GM23338 (cell line): ENCODE results near the gene MYO1F. TPM values are rescaled to one million over a fixed set of nuclear protein-coding genes. Genes with fewer than 3 reads are reported as not detected.

ENCODE experiments used
- ATAC-seq: fragments of 200-7000 bp; cut with Tn5 transposase; 3 replicates; pipeline ENCODE4 v1.9.1; 2020
- DNase-seq: peaks from one replicate; pipeline ENCODE4 v3.0.0-alpha.2; 2015; ENCODE audit warnings: low spot score
- H2AFZ ChIP-seq: fragments of 200-600 bp; sonication (generic); 2 replicates; pipeline ENCODE4 v1.8.0; 2016; ENCODE audit warnings: antibody characterized with exemption, mild to moderate bottlenecking, moderate library complexity
- H3F3A ChIP-seq: fragments of 200-600 bp; sonication (generic); replicated peaks from 2 replicates; pipeline ENCODE4 v1.8.0; 2017; ENCODE audit warnings: antibody characterized with exemption, mixed run types, low read depth
- H3K27ac ChIP-seq: fragments of 200-600 bp; sonication (generic); 2 replicates; pipeline ENCODE4 v1.6.1; 2016; ENCODE audit warnings: low read depth
- H3K27me3 ChIP-seq: fragments of 200-600 bp; sonication (generic); 2 replicates; pipeline ENCODE4 v1.8.0; 2016; ENCODE audit warnings: mild to moderate bottlenecking, mixed run types, moderate library complexity; ENCODE audit not compliant: insufficient read depth
- H3K36me3 ChIP-seq: fragments of 200-600 bp; sonication (generic); 2 replicates; pipeline ENCODE4 v1.8.0; 2016; ENCODE audit warnings: mild to moderate bottlenecking; ENCODE audit not compliant: insufficient read depth
- H3K4me1 ChIP-seq: fragments of 200-600 bp; sonication (generic); 2 replicates; pipeline ENCODE4 v1.8.0; 2016; ENCODE audit warnings: mild to moderate bottlenecking, moderate library complexity; ENCODE audit not compliant: insufficient read depth
- H3K4me2 ChIP-seq: fragments of 200-600 bp; sonication (generic); 2 replicates; pipeline ENCODE4 v1.7.1; 2017; ENCODE audit warnings: mixed run types
- H3K4me3 ChIP-seq: fragments of 200-600 bp; sonication (generic); 2 replicates; pipeline ENCODE4 v1.6.1; 2016; ENCODE audit warnings: mixed run types
- H3K79me2 ChIP-seq: fragments of 200-600 bp; sonication (generic); replicated peaks from 2 replicates; pipeline ENCODE4 v1.8.0; 2017; ENCODE audit warnings: mild to moderate bottlenecking; ENCODE audit not compliant: insufficient read depth
- H3K9me2 ChIP-seq: fragments of 200-600 bp; sonication (generic); 2 replicates; pipeline ENCODE4 v1.8.0; 2017; ENCODE audit not compliant: insufficient read depth
- H4K20me1 ChIP-seq: fragments of 200-600 bp; sonication (generic); replicated peaks from 2 replicates; pipeline ENCODE4 v1.8.0; 2017; ENCODE audit warnings: mild to moderate bottlenecking; ENCODE audit not compliant: insufficient read depth
- H3K27ac Mint-ChIP-seq: 2 replicates; pipeline ENCODE4 v1.8.0; 2020; ENCODE audit warnings: inconsistent platforms, mild to moderate bottlenecking, moderate library complexity, mixed read lengths
- H3K27me3 Mint-ChIP-seq: 3 replicates; pipeline ENCODE4 v1.8.0; 2022; ENCODE audit warnings: low read depth, mild to moderate bottlenecking, moderate library complexity, mixed read lengths, inconsistent platforms; ENCODE audit not compliant: insufficient read depth, poor library complexity
- H3K36me3 Mint-ChIP-seq: 3 replicates; pipeline ENCODE4 v1.8.0; 2021; ENCODE audit warnings: low read depth, mild to moderate bottlenecking, inconsistent platforms, moderate library complexity, mixed read lengths
- H3K4me1 Mint-ChIP-seq: 3 replicates; pipeline ENCODE4 v1.8.0; 2020; ENCODE audit warnings: mild to moderate bottlenecking, inconsistent platforms, mixed read lengths
- H3K4me3 Mint-ChIP-seq: 3 replicates; pipeline ENCODE4 v1.8.0; 2021; ENCODE audit warnings: moderate library complexity, mild to moderate bottlenecking, inconsistent platforms, mixed read lengths
- H3K9me3 Mint-ChIP-seq: 3 replicates; pipeline ENCODE4 v1.8.0; 2020; ENCODE audit warnings: moderate library complexity, mild to moderate bottlenecking, inconsistent platforms, mixed read lengths
- CREB1 ChIP-seq: fragments of 250-450 bp; sonication (Bioruptor Pico); IDR thresholded peaks from 2 replicates; pipeline ENCODE4 v1.5.0; 2020; ENCODE audit warnings: low read depth, mild to moderate bottlenecking, moderate library complexity
- ETS1 ChIP-seq: IDR thresholded peaks from 2 replicates; pipeline ENCODE4 v1.6.1; 2016; ENCODE audit warnings: antibody characterized with exemption
- EZH2 ChIP-seq: fragments of 200-600 bp; sonication (generic); IDR thresholded peaks from one replicate; pipeline ENCODE4 v1.8.0; 2017; ENCODE audit warnings: antibody characterized with exemption, mild to moderate bottlenecking, low read depth; ENCODE audit not compliant: unreplicated experiment
- EZH2phosphoT487 ChIP-seq: fragments of 200-600 bp; sonication (generic); IDR thresholded peaks from one replicate; pipeline ENCODE4 v1.8.1; 2018; ENCODE audit warnings: antibody characterized with exemption; ENCODE audit not compliant: unreplicated experiment
- JUNB ChIP-seq: IDR thresholded peaks from one replicate; pipeline ENCODE4 v1.6.1; 2016; ENCODE audit warnings: antibody characterized with exemption; ENCODE audit not compliant: unreplicated experiment
- NANOG ChIP-seq: IDR thresholded peaks from 2 replicates; pipeline ENCODE4 v1.6.1; 2016; ENCODE audit warnings: antibody characterized with exemption, borderline replicate concordance
- REST ChIP-seq: IDR thresholded peaks from one replicate; pipeline ENCODE4 v1.6.1; 2018; ENCODE audit warnings: antibody characterized with exemption; ENCODE audit not compliant: unreplicated experiment
- ZNF331 ChIP-seq: fragments of 250-450 bp; sonication (Bioruptor Pico); IDR thresholded peaks from 2 replicates; pipeline ENCODE4 v1.5.0; 2020; ENCODE audit warnings: low read depth, mild to moderate bottlenecking, moderate library complexity
- polyA plus RNA-seq: library from polyadenylated mRNA; unstranded; fragments of >200 nt; fragmentation: Nextera tagmentation; extraction: Ambion mirVana; gene quantifications from 2 replicates; pipeline ENCODE4 v1.2.1, GENCODE V29; 2016
- total RNA-seq: library from RNA; depleted of rRNA; stranded (reverse); fragments of >200 nt; shearing (Covaris generic); gene quantifications from 2 replicates; pipeline ENCODE4 v1.2.3, GENCODE V29; 2014
- TF ChIP-seq, protein P1 (sequence below), 2 experiments: fragments of 200-600 bp in 1 of 2; sonication (generic) in 1 of 2; conservative IDR thresholded peaks; 2 replicates each; pipeline versions ENCODE4 v1.5.1 to v1.6.1; 2016 to 2017; ENCODE audit warnings: antibody characterized with exemption in 2 of 2, low read depth in 2 of 2, mild to moderate bottlenecking in 2 of 2, moderate library complexity in 1 of 2

The MYO1F gene
- total and polyA plus RNA-seq, 2 experiments from 2014 or later = 3.9 to 5.7 TPM

- ATAC-seq (no peak; the same call in 2 of the 3 replicates), DNase-seq (no peak)
- no peaks in the 10 kb centered on the region for H3K79me2 ChIP-seq
- no peaks in the 10 kb centered on the region for H3F3A ChIP-seq
- H3K27me3 ChIP-seq = no peaks in the 10 kb centered on the region
- peaks cover 4% of the 10 kb centered on the region for H3K4me1 ChIP-seq
- H3K4me2 ChIP-seq = no peak overlapping the region
- no peak overlapping the region for H3K27ac ChIP-seq
- no peak overlapping the region for H3K4me3 ChIP-seq
- Mint-ChIP-seq H3K36me3 (no peaks in the 10 kb centered on the region), H3K4me3 (no peak overlapping the region), H3K27ac (no peak overlapping the region), H3K27me3 (peaks cover 12% of the 10 kb centered on the region), H3K4me1 (peaks cover 14% of the 10 kb centered on the region), H3K9me3 (no peaks in the 10 kb centered on the region)
- H4K20me1 ChIP-seq = no peaks in the 10 kb centered on the region
- no peaks in the 10 kb centered on the region for H3K9me2 ChIP-seq
- H2AFZ ChIP-seq = peak overlapping the region; percentile 66
- TF ChIP-seq ETS1 (no peak), CREB1 (CRISPR knock-in tag) (no peak), ZNF331 (CRISPR knock-in tag) (no peak), REST (no peak), EZH2 (no peak), EZH2phosphoT487 (no peak), JUNB (no peak)
- H3K36me3 ChIP-seq = no peaks in the 10 kb centered on the region
These were observed 78.9 kb downstream of the MYO1F start for GRCh38 chr19:8498295-8498694.

DNA sequence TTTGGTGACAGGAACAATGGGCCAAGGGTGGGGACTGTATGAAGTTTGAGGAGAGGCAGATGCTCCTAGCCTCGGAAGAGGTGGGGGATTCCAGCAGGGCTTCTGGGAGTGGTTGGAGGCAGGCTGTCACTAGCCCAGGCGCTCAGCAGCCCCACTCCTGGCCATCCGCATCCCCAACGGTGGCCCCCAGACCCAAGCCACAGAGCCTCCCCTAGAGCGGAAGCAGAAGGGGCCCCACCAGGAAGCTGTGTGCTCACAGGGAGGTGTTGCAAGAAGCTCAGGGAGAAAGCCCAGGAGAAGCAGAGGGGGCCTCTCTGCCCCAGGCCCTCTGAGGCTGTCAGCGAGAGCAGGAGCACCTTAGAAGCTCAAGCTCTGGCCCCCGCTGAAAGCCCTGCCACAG lies 83.1 kb downstream of the MYO1F start:
- H3K36me3 ChIP-seq = no peaks in the 10 kb centered on the region
- H3F3A ChIP-seq = peaks cover 13% of the 10 kb centered on the region
- ATAC-seq (peak; percentile 14), DNase-seq (peak; percentile 39)
- H3K27ac ChIP-seq = peak overlapping the region; percentile 63; the same call in 1 of the 2 replicates
- Mint-ChIP-seq H3K4me3 (no peak overlapping the region), H3K9me3 (no peaks in the 10 kb centered on the region; the same call in 2 of the 3 replicates), H3K4me1 (peaks cover 12% of the 10 kb centered on the region), H3K36me3 (peaks cover 11% of the 10 kb centered on the region), H3K27ac (no peak overlapping the region), H3K27me3 (peaks cover 11% of the 10 kb centered on the region)
- H3K27me3 ChIP-seq = no peaks in the 10 kb centered on the region
- no peaks in the 10 kb centered on the region; the same call in 1 of the 2 replicates for H3K4me1 ChIP-seq
- peaks cover 6% of the 10 kb centered on the region; the same call in 1 of the 2 replicates for H4K20me1 ChIP-seq
- H3K4me3 ChIP-seq = no peak overlapping the region
- H2AFZ ChIP-seq = no peak overlapping the region
- no peak overlapping the region for H3K4me2 ChIP-seq
- no peaks in the 10 kb centered on the region for H3K79me2 ChIP-seq
- no peaks in the 10 kb centered on the region for H3K9me2 ChIP-seq
- TF ChIP-seq NANOG = no peak
- no peak for TF ChIP-seq EZH2phosphoT487
- TF ChIP-seq, protein P1, sequence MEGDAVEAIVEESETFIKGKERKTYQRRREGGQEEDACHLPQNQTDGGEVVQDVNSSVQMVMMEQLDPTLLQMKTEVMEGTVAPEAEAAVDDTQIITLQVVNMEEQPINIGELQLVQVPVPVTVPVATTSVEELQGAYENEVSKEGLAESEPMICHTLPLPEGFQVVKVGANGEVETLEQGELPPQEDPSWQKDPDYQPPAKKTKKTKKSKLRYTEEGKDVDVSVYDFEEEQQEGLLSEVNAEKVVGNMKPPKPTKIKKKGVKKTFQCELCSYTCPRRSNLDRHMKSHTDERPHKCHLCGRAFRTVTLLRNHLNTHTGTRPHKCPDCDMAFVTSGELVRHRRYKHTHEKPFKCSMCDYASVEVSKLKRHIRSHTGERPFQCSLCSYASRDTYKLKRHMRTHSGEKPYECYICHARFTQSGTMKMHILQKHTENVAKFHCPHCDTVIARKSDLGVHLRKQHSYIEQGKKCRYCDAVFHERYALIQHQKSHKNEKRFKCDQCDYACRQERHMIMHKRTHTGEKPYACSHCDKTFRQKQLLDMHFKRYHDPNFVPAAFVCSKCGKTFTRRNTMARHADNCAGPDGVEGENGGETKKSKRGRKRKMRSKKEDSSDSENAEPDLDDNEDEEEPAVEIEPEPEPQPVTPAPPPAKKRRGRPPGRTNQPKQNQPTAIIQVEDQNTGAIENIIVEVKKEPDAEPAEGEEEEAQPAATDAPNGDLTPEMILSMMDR (conservative IDR thresholded peaks at IDR 0.05; ENCODE audit: low read depth in 2 of 2) = 0 out of 4 replicates have a peak, but pooled peaks of 1 of the 2 experiments have one; percentile 2
- TF ChIP-seq CREB1 (CRISPR knock-in tag) = no peak
